Activated CD4-positive, alpha-beta memory T cell treated with anti-CD3 and anti-CD28 coated beads, Interleukin-2, amount 10 ng/mL, durations not matched to agents 7 days and 5 days (primary cell): Measurements from ENCODE around the gene NADSYN1. TPM values are rescaled to one million over a fixed set of nuclear protein-coding genes. Genes with fewer than 3 reads are reported as not detected.

Experiments
- CTCF ChIA-PET: fragments of 350-600 bp; sonication (Branson Sonifier 250); formaldehyde crosslinking; loops from one replicate; lab custom pipeline; 2021; ENCODE audit warnings: antibody characterized with exemption, inconsistent platforms; lab: Charles Lee
- POLR2A ChIA-PET: fragments of 350-600 bp; sonication (Branson Sonifier 250); formaldehyde crosslinking; loops from one replicate; lab custom pipeline; 2021; ENCODE audit warnings: antibody characterized with exemption; lab: Charles Lee
- DNase-seq: peaks from one replicate; pipeline ENCODE4 v3.0.0-alpha.2; 2020
- H3K27ac Mint-ChIP-seq: one replicate; pipeline ENCODE4 v1.8.0; 2021; ENCODE audit warnings: mild to moderate bottlenecking, mixed read lengths
- H3K27me3 Mint-ChIP-seq: one replicate; pipeline ENCODE4 v1.8.0; 2021; ENCODE audit warnings: mixed read lengths
- H3K36me3 Mint-ChIP-seq: one replicate; pipeline ENCODE4 v1.8.0; 2021; ENCODE audit warnings: low read depth, mixed read lengths
- H3K4me1 Mint-ChIP-seq: one replicate; pipeline ENCODE4 v1.8.0; 2021; ENCODE audit warnings: mixed read lengths
- H3K4me3 Mint-ChIP-seq: one replicate; pipeline ENCODE4 v1.8.0; 2021; ENCODE audit warnings: mild to moderate bottlenecking, mixed read lengths
- H3K9me3 Mint-ChIP-seq: one replicate; pipeline ENCODE4 v1.8.0; 2021; ENCODE audit warnings: mixed read lengths
- total RNA-seq, 2 experiments: library from RNA; stranded (reverse); gene quantifications; one replicate each; pipeline ENCODE4 v1.2.3, GENCODE V29; 2021

NADSYN1 gene
- total RNA-seq, 2 experiments from 2014 or later = 141 to 142 TPM

- Mint-ChIP-seq H3K9me3 (no peaks in the 10 kb centered on the region), H3K4me1 (peaks cover 3% of the 10 kb centered on the region), H3K4me3 (no peak overlapping the region), H3K36me3 (no peaks in the 10 kb centered on the region), H3K27me3 (no peaks in the 10 kb centered on the region), H3K27ac (no peak overlapping the region)
- ChIA-PET POLR2A (no interaction called here), CTCF (interaction anchor here (1.1 kb wide), 1 partner anchor 20 kb away, joined by 6 read pairs; no protein-coding TSS in a partner anchor)
- DNase-seq = no peak
Measured at GRCh38 chr11:71425409-71425808, 27.6 kb upstream of the NADSYN1 start.

GRCh38 chr11:71425860-71426259 lies 27.1 kb upstream of the NADSYN1 start:
- H3K4me1 Mint-ChIP-seq = peaks cover 3% of the 10 kb centered on the region
- no peak for DNase-seq
- H3K36me3 Mint-ChIP-seq = no peaks in the 10 kb centered on the region
- CTCF ChIA-PET = interaction anchor here (1.1 kb wide), 1 partner anchor 20 kb away, joined by 6 read pairs; no protein-coding TSS in a partner anchor
- no peak overlapping the region for H3K27ac Mint-ChIP-seq
- no peak overlapping the region for H3K4me3 Mint-ChIP-seq
- no peaks in the 10 kb centered on the region for H3K27me3 Mint-ChIP-seq
- H3K9me3 Mint-ChIP-seq = no peaks in the 10 kb centered on the region
- POLR2A ChIA-PET = no interaction called here

- POLR2A ChIA-PET = no interaction called here
- H3K4me3 Mint-ChIP-seq = no peak overlapping the region
- CTCF ChIA-PET = interaction anchor here (1.1 kb wide), 1 partner anchor 19 kb away, joined by 6 read pairs; no protein-coding TSS in a partner anchor
- H3K27ac Mint-ChIP-seq = no peak overlapping the region
- H3K4me1 Mint-ChIP-seq = peaks cover 3% of the 10 kb centered on the region
- H3K27me3 Mint-ChIP-seq = no peaks in the 10 kb centered on the region
- H3K36me3 Mint-ChIP-seq = no peaks in the 10 kb centered on the region
- H3K9me3 Mint-ChIP-seq = no peaks in the 10 kb centered on the region
- DNase-seq = no peak
Measured at GRCh38 chr11:71426413-71426812, 26.6 kb upstream of the NADSYN1 start.

- POLR2A ChIA-PET = no interaction called here
- no peak overlapping the region for H3K27ac Mint-ChIP-seq
- no peaks in the 10 kb centered on the region for H3K27me3 Mint-ChIP-seq
- H3K4me3 Mint-ChIP-seq = no peak overlapping the region
- no peak for DNase-seq
- H3K9me3 Mint-ChIP-seq = no peaks in the 10 kb centered on the region
- CTCF ChIA-PET = no interaction called here
- H3K4me1 Mint-ChIP-seq = peaks cover 3% of the 10 kb centered on the region
- H3K36me3 Mint-ChIP-seq = no peaks in the 10 kb centered on the region
Measured at GRCh38 chr11:71428861-71429435, 24.1 kb upstream of the NADSYN1 start.

- Mint-ChIP-seq H3K9me3 (no peaks in the 10 kb centered on the region), H3K4me1 (peaks cover 3% of the 10 kb centered on the region), H3K36me3 (no peaks in the 10 kb centered on the region), H3K27ac (no peak overlapping the region), H3K4me3 (no peak overlapping the region), H3K27me3 (no peaks in the 10 kb centered on the region)
- CTCF ChIA-PET = no interaction called here
- no peak for DNase-seq
- POLR2A ChIA-PET = no interaction called here
Measured at GRCh38 chr11:71429701-71430100, 23.3 kb upstream of the NADSYN1 start.

- Mint-ChIP-seq H3K27me3 (no peaks in the 10 kb centered on the region), H3K36me3 (peaks cover 3% of the 10 kb centered on the region), H3K4me3 (no peak overlapping the region), H3K9me3 (no peaks in the 10 kb centered on the region), H3K27ac (no peak overlapping the region), H3K4me1 (peaks cover 3% of the 10 kb centered on the region)
- no peak for DNase-seq
- POLR2A ChIA-PET = no interaction called here
- CTCF ChIA-PET = no interaction called here
Measured at GRCh38 chr11:71430166-71430565, 22.8 kb upstream of the NADSYN1 start.

DNA sequence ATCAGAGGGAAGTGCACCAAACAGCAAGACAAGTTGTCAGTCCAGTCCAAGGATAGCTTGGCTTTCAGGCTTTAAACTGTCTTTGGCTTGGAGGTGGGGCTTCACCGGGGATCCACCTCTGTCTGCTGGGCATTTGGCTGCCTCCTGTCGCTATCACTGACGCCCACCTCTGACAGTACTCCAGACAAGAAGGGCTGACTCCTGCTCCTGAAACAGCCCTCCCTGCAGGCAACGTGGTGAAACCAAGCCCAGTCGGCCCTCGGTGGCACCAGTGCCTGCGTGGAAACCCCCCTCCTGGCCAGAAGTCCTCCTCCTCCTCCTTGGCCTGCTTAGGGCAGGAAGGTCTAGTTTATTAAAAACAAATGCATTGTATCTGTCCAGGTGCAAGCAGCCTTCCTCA lies 21.7 kb upstream of the NADSYN1 start:
- no peak for DNase-seq
- no peaks in the 10 kb centered on the region for H3K9me3 Mint-ChIP-seq
- H3K36me3 Mint-ChIP-seq = peaks cover 7% of the 10 kb centered on the region
- ChIA-PET CTCF (no interaction called here), POLR2A (no interaction called here)
- no peak overlapping the region for H3K4me3 Mint-ChIP-seq
- no peaks in the 10 kb centered on the region for H3K27me3 Mint-ChIP-seq
- H3K4me1 Mint-ChIP-seq = peaks cover 3% of the 10 kb centered on the region
- H3K27ac Mint-ChIP-seq = no peak overlapping the region

DNA sequence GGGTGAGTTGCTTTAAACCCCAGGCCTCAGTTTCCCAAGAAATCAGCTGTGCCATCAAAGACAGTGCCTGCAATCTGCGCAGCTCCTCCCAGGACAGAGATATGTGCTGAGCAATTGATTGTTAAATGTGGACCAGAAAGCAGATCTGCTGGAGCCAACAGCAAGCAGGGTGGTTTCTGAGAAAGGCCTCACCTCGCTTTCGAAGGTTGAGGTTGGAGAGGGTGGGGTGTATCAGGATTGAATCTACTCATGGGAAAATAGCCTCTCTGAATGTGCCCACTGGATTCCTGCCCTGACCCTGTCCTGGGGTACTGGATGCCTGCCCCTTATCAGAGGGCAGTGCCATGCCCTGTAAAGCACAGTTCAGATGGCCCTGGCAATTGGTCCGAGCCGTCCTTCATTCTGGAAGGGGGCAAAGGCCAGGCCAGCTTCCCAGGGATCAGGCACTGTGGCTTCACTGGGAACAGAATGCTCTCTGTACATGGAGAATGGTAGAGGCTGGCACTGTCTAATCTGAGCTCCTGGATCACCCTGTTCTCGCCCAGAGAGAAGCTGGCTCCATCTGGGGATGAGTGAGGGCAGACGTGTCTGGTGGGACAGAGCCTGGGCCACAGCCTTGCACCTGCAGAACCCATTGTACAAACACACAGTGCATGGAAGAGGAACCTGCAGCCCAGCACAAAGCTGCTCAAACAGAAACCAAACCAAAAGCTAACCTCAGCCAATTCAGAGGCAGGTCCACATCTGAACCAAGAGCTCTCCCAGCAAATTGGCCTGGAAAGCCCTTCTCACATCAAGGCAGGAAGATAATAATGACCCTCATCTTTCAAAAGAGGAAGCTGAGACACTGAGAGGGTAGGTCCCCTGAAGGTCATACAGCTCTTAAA lies 20.0 kb upstream of the NADSYN1 start:
- Mint-ChIP-seq H3K27me3 (no peaks in the 10 kb centered on the region), H3K4me1 (peaks cover 3% of the 10 kb centered on the region), H3K4me3 (no peak overlapping the region), H3K27ac (no peak overlapping the region), H3K9me3 (no peaks in the 10 kb centered on the region), H3K36me3 (peaks cover 12% of the 10 kb centered on the region)
- POLR2A ChIA-PET = interaction anchor here (1.1 to 1.2 kb wide), 2 partner anchors 15 to 20 kb away, joined by 3 to 5 read pairs; partner anchors contain the start of gene NADSYN1
- CTCF ChIA-PET = no interaction called here
- no peak for DNase-seq

DNA sequence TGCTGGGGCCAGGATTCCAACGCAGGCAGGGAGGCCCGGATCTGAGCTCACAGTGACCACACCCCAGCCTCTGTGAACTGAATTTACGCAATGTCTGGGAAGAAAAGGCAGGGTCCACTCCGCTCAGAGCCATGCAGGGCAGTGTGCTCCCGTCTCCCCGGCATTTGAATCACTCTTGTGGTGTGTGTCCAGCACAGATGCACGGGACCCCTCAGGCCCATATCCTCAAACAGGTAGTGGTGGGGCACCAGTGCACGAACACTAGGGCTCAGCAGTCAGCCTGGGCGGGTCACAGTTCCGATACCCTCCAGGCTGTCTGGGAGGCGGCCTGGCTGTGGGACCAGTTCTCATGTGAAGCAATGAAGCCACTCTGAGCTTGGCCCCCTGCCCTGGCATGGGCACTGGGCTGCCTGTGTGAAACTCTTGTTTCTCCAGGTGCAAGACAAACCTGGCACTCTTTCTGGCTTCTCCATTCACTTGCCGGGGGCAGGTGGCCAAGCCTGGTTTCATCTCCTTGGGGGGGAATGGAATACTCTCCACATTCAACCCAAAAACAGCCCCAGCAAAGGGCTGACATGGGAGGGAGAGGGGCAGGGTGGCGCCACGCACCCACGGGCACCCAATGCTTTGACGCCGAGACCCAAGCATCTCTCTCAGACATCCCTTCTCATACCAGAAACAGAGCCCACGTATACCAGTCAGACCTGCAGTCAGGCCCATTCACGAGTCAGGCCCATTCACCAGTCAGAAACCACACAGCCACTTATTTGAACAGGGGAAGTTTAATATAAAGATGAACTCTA lies 19.2 kb upstream of the NADSYN1 start:
- ChIA-PET CTCF (no interaction called here), POLR2A (interaction anchor here (1.1 to 1.2 kb wide), 2 partner anchors 14 to 19 kb away, joined by 3 to 5 read pairs; partner anchors contain the start of gene NADSYN1)
- Mint-ChIP-seq H3K4me1 (peaks cover 3% of the 10 kb centered on the region), H3K9me3 (no peaks in the 10 kb centered on the region), H3K27me3 (no peaks in the 10 kb centered on the region), H3K27ac (no peak overlapping the region), H3K36me3 (peaks cover 17% of the 10 kb centered on the region), H3K4me3 (no peak overlapping the region)
- no peak for DNase-seq

DNA sequence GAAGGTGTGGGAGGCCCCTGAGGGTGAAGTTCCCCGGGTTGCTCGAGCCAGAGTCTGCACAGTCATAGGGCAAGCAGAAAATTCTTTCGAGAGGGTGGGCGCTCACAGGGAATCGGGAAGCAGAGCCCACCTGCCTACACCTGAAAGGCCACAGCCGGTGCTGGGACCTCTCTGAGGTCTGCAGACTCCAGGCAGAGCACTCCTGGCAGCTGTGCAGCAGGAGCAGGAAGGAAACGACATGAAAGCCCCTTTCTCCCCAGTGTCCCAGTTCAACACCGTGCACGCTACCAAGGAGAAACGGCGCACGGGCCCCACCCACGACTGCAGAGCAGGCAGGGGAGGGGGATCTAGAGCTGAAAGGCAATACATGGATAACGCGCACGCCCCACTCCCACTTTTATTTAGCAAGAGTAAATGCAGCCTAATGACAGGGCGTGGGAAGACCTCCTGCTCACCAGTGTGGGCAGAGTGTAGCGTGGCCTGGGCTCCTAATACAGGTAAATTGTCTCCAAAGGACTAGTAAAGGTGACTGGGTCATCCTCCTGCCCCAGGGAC lies 18.4 kb upstream of the NADSYN1 start:
- no peaks in the 10 kb centered on the region for H3K27me3 Mint-ChIP-seq
- H3K4me1 Mint-ChIP-seq = no peaks in the 10 kb centered on the region
- no peak overlapping the region for H3K27ac Mint-ChIP-seq
- no peaks in the 10 kb centered on the region for H3K9me3 Mint-ChIP-seq
- no peak for DNase-seq
- ChIA-PET CTCF (no interaction called here), POLR2A (no interaction called here)
- H3K4me3 Mint-ChIP-seq = no peak overlapping the region
- peaks cover 21% of the 10 kb centered on the region for H3K36me3 Mint-ChIP-seq

GRCh38 chr11:71435278-71435951 lies 17.6 kb upstream of the NADSYN1 start:
- Mint-ChIP-seq H3K27me3 (no peaks in the 10 kb centered on the region), H3K27ac (no peak overlapping the region), H3K36me3 (peaks cover 29% of the 10 kb centered on the region), H3K4me3 (no peak overlapping the region), H3K4me1 (no peaks in the 10 kb centered on the region), H3K9me3 (no peaks in the 10 kb centered on the region)
- CTCF ChIA-PET = no interaction called here
- DNase-seq = no peak
- POLR2A ChIA-PET = no interaction called here

DNA sequence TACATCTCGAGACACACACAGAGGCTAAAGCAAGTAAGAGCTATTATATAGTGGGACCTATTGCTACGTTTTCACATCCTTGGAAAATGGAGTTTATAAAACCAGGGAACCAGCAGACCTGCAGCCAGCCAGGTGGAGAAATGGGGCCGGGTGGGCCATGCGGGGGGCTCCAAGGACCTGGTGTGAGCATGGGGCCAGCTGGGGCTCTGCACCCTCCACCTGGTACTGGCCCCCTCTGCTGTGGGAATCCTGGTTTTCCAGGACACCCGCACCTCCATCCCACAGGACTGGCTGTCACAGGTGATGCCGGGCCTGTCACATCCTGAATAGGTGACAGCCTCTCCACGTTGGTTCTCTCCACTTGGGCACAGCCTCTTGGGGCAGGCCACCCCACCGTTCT lies 16.1 kb upstream of the NADSYN1 start:
- Mint-ChIP-seq H3K27ac (no peak overlapping the region), H3K4me3 (no peak overlapping the region), H3K36me3 (peaks cover 33% of the 10 kb centered on the region), H3K27me3 (no peaks in the 10 kb centered on the region), H3K4me1 (no peaks in the 10 kb centered on the region), H3K9me3 (no peaks in the 10 kb centered on the region)
- DNase-seq = no peak
- CTCF ChIA-PET = no interaction called here
- POLR2A ChIA-PET = no interaction called here
